NCI-H82 treated with DMSO at 0.1 percent for 48 hours (cell line): ENCODE data around the gene IL10RA.
"Not testable (repeated sequence)": the region's sequence is repeated elsewhere in the genome, so short reads cannot be mapped to it uniquely, and the experiment has no call there.

ENCODE experiments used
- DNase-seq: peaks from one replicate; lab custom pipeline; 2025; ENCODE audit not compliant: unreplicated experiment; lab: John Stamatoyannopoulos, UW

IL10RA gene

DNA sequence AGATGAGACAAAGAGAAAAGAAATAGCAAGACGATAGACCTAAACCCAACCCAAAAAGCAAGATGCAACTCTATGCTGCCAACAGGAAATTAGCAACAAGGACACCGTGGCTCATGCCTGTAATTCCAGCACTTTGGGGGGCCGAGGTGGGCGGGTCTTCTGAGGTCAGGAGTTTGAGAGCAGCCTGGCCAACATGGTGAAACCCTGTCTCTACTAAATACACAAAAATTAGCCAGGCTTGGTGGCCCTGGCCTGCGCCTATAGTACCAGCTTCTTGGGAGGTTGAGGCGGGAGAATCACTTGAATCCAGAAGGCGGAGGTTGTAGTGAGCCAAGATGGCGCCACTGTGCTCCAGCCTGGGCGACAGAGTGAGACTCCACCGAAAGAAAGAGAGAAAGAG is 24.3 kb upstream of the IL10RA start:
- no peak for DNase-seq

DNA sequence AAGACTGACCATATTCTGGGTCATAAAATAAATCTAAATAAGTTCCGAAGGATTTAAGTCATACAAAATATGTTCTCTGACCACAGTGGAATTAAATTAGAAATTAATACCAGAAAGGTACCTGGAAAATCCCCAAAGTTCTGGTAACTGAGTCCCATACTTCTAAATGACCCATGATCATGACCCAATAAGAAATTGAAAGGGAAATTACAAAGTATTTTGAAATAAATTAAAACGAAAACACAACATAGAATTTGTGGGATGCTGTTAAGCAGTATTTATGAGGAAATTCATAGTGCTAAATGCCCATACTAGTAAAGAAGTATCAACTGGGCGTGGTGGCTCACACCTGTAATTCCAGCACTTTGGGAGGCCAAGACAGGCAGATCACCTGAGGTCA is 23.4 kb upstream of the IL10RA start:
- DNase-seq, result no peak

DNA sequence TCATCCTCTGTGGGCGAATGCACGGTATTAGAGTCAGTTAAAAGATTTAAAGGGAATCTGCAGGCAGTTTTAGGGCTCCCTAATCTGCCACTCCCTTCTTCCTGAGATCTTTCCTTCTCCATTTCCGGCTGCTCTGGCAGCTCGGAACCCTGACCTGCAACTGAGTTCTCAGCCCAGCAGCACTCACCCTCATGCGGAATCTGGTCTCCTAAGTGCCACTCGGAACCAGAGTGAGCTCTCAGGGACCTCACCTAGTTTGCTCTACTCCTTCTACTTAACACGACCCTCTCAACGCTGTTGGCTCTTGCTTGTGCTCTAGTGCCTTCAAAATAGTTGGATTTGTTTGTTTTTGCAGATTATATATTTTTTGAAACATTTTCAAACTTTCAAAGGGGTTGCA is 19.3 kb upstream of the IL10RA start:
- DNase-seq, result no peak

DNA sequence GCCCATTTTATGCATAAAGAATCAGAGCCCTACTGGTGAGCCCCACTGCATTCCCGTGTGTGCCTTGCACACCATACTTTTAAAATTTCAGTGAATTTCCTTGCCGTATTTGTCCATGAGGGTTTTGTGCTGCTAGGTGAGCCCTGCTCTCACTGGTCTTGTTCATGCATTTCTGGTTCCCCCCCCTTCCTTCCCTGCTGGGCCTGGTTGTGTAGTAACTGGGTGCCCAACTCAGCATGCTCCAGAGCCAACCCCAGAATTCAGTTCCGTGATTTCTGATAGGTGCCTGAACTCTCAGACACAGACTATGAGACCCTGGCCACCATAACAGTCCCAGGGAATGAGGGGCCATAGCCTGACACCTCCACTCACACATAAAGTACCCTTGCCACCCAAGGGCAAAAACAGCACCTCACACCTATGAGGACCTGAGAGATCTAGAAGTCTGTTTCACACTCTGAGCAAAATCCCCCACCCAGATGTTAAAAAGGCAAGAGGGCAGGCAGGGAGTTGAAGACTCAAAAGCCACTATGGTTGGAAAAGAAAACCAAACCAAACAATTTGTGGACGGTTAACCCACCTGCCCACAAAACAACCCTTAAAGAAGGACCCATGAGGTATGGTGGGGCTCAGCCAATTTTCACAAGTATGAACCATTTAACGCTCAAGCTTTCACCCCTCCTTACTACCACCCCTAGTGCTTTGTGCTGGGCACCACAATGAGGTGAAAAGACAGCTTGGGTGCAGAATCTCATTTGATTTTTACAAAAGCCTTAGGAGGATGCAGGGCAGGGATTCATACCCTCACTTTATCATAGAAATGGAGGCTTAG is 16.8 kb upstream of the IL10RA start:
- DNase-seq, result no peak

DNA sequence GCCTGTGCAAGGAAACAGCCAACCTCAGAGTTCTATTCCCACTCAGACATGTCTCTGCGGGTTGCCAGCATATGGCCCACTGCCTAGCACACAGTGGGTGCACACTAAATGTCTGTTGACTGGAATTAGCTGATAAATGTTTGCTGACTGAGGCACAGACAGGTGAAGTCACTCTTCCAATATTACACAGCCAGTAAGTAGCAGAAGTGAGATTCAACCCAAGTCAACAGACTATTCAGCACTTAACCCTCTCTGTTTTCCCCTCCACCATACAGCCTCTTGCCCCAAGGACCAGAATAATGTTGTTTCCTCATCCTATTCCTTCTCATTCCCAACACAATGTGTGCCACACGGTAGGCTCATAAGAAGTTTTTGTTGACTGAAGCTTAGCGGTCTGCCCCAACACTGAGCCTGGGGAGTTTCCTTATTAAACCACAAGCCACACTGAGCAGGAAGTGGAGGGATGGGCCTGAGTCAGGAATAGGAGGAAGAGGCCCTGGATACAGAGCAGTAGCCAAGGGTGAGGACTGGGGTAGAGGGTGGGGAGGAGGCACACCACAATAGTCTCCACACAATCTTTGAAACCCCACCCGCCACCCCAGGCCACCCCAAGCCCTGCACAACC is 15.7 kb upstream of the IL10RA start:
- no peak for DNase-seq

DNA sequence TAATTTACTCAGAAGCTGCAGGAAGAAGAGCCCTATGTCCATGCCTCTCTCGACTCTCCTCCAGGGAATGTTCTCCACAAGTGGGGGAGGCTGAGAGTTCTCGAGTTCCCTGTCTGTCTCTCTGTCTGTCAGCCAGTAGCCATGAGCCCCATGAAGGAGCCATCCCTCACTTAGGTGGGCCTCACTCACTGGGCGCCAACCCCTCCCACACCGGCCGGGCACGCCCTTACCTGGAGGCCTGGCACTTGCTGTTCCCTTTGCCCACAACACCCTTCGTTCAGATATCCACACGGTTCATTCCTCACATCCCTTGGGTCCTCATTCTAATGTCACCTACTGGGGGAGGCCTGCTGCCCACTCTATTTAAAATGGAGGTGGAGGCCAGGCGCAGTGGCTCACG is 14.2 kb upstream of the IL10RA start:
- DNase-seq, result no peak

DNA sequence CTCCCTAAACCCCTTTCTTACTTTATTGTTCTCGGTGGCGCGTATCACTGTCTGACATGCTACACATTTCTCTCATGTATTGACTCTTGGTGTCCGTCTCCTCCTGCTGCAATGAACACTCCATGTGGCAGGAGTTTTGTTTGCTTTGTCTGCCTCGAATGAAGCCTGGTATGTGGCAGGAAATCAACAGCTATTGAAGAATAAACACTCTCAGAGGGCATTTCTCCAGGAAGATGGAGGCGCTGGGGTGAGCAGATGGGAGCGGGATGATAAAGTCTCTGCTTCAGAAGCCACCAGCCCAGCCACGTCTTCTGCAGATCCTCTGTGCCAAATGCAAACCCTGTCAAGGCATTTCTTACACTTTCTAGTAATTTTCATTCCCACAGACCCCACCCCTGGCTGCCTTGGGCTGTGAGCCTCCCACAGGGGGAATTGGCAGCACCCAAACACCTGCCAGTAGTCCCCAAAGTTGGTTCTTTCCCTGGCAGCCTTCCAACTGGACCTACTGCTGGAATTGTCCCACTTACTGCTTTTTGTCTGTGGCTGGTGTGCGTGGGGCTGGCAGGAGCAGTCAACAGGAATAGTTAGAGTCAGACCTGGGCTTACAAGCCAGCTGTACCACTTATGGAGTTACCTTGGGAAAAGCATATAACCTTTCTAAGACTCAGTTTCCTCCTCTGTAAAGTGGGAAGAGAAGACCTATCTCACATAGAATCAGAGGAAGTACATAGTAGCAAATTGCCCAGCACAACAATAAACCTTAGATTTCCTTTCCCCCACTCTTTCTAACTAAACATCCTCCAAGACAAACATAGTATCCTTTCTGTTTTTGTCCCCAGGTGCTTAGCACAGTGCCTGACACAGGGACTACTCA is 13.3 kb upstream of the IL10RA start:
- DNase-seq, result no peak

DNA sequence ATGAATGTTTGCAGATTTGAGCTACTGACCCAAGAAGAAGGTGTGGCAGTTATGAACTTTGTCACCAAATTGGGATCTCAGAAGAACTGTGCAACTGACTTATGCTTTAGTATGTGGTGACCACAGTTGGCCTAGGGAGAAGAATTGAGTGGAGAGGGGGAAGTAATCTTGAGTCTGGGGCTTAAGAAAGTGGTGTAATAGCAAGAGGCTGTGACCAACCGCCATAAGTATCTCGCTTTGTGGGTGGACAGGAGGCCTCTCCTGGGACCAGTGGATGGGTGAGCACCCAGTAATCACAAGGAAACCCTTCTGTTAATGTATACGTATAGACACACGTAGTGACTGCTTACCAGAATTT is 12.7 kb upstream of the IL10RA start:
- no peak for DNase-seq

DNA sequence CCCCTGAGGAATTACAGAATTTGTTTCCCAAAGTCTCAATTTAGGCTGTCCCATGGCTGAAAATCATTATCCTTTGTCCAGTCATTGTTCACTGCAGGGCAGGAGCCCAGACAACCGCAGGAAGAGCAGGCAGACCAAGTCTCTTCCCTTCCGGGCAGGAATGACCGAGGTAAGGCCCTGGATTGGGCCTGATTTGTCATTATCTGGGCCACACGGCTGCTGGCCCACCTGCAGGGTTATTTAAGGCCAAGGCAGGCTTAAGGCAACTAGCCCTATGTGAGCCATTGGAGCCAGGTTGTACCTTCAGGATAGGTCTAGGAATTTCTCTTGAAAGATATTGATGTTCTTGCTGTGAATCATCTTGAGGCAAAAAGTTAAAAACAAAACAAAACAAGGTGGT is 9.7 kb upstream of the IL10RA start:
- no peak for DNase-seq

DNA sequence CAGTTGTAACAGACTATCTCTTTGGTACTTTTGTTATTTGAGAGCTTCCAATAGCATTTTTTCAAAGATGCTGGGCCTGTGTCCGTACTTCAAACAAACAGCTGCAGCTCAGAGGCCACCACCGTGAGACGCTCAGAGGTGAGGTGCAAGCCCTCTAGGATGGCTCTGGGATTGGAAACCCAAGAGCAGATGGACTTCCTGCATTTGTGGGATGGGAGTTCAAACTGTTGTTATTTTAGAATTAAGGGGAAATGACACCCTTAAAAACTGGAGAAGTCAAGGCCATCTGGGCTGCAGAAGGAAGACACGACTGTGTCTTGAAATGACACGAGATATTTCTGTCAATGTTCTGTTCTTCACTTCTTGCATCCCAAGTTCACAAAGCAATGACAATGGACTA is 9.2 kb upstream of the IL10RA start:
- DNase-seq, result no peak

DNA sequence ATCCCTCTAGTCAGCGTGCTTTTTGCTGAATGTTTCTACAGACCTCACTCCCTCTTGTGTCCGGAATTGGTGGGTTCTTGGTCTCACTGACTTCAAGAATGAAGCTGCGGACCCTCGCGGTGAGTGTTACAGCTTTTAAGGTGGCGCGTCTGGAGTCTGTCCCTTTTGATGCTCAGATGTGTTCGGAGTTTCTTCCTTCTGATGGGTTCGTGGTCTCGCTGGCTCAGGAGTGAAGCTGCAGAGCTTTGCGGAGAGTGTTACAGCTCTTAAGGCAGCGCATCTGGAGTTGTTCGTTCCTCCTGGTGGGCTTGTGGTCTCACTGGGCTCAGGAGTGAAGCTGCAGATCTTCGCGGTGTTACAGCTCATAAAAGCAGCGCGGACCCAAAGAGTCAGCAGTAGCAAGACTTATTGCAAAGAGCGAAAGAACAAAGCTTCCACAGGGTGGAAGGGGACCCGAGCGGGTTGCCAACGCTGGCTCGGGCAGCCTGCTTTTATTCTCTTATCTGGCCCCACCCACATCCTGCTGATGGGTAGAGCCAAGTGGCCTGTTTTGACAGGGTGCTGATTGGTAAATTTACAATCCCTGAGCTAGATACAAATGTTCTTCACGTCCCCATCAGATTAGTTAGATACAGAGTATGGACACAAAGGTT is 8.5 kb upstream of the IL10RA start:
- DNase-seq, result not testable (repeated sequence)

DNA sequence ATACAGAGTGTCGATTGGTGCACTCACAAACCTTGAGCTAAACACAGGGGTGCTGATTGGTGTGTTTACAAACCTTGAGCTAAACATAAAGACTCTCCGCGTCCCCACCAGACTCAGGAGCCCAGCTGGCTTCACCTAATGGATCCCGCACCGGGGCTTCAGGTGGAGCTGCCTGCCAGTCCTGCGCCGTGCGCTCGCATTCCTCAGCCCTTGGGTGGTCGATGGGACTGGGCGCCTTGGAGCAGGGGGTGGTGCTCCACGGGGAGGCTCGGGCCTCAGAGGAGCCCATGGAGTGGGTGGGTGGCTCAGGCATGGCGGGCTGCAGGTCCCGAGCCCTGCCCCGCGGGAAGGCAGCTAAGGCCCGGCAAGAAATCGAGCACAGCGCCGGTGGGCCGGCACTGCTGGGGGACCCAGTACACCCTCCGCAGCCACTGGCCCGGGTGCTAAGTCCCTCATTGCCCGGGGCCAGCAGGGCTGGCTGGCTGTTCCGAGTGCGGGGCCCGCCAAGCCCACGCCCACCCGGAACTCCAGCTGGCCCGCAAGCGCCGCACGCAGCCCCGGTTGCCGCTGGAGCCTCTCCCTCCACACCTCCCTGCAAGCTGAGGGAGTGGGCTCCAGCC is 7.8 kb upstream of the IL10RA start:
- not testable (repeated sequence) for DNase-seq

DNA sequence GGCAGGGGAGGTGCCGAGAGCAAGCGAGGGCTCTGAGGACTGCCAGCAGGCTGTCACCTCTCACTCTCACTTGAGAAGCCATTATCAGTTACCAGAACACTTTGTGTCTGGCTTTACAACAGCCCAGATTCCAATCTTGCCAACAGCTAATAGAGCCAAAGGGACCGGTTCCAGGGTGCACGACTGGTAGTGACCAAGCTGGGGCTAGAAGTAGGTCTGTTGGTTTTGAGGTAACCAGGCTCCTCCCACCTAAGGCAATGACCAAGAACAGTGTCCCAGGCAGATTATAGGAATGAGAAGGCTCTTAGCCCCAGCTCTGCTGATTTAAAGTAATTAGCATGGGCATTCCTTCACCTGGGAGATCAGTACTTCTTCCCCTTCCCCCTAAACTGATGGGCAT is 7.2 kb upstream of the IL10RA start:
- DNase-seq, result no peak

DNA sequence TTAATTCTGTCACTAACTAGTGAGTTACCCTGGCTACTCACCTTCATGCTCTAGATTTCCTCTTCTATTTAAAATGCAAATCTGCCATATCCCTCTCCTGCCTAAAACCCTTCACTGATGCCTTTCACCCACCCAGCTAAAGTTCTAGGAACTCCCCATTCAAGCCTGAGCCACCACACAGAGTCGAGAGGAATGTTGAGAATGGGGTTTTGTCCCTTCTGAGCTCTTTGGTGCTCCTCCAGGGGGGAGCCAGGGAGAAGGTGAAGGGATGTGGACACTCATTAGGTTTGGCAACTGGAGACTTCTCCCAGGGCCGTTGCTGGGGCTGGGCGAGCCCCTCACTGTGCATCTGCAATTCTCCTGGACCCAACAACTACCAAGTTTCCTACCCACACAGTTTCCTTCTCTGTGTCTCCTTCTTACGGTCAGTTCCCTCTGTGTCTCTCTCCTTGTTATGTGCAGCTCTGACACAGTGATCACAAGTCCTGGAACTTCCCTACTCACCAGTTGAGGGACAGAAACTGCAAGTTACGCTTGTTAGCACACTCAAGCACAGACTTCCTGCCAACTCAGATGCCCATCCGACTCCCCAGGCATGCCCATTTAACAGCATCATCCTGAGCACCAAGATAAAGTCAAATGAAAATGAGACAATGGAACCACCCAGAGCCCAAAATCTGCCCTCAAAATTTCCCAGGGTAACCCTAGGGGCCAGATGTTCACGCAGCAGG is 6.5 kb upstream of the IL10RA start:
- no peak for DNase-seq

DNA sequence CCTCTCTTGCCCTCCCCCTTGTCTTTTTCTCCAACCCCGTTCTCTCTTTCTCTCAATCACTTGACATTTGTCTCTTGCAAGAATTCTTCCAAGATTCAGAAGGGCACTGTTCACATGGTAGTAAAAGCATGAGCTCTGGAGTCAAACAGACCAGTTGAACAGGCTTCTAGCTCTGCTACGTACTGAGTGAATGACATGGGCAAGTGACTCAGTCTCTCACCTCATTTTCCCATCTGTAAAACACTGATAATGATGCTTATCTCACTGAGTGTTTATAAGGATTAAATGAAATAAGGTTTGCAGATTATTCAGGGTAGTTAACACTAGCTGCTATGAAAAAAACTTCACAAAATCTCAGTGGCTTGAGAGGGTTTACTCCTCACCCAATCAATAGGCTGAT is 5.9 kb upstream of the IL10RA start:
- no peak for DNase-seq

DNA sequence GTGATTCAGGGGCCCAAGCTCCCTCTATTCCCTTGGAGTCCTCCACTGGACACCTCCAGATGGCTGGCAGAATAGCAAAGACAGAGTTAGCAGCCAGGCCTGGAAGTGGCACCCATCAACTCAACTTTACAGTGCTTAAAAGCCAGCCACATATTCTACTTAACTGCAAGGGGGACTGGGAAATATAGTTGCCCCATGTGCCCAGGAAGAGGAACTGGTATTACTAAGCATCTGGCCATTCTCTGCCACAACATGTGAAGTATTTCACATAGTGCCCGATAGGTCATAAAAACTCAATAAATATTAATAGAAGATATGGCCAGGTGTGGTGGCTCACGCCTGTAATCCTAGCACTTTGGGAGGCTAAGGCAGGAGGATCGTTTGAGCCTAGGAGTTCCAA is 5.5 kb upstream of the IL10RA start:
- no peak for DNase-seq

DNA sequence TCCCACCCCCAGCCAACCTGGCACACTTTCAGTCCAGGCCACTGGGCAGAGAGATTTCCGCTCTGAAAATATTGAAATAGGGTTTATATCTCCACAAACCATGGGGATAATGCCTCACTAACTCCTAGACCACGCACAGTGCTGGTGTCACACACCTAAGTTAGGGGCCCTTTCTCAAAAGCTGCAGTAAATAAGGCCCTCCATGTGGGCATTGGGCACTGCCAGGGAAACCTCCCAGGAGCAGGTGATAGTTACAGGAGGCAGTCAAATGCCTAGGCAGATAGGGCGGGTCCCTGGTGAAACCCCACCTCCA is 3.1 kb upstream of the IL10RA start:
- DNase-seq, result no peak

DNA sequence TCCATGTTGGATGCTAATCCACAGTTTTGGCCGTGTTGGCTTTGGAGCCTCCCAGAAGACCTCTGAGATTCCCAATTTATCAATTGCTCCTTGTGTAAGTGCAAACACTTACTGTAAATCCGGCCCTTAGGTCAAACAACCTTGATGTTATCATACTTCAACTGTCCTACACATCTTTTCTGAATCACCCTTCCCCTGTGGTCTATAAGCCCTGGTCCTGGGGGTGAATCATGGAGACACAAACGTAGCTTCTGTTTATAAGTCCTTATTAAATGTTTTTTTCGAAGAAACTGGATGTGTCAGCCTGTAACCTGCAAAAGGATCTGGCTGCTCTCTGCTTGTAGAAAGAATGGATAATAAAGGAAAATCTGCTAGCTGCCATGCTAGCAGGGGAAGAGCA is 1.7 kb upstream of the IL10RA start:
- no peak for DNase-seq

DNA sequence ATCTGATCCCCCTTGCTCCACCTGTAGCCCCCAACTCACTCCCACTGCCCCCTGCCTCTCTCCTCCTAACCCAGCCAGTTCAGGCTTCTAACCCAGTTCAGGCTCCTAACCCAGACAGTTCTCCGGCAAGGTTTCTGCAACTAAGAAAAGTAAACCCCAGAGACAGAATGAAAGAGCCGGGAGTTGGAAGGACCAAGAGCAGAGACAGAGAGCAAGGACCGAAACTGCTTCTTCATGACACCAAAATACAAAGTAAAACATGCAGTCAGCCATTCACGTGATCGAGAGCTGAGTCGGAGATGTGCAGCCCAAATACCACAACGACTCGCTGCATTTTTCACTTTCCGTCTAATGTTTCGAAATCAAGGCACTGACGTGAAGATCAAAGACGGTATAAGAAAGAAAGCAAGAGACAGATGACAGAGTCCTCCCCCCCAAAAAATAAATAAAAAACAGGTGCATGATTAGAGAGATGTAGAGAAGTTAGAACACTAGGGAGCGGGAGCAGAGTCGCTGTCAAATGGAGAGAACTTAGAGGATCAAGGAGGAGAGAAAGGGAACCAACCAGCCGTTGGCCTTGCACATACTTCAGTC is 884 bp downstream of the IL10RA start:
- no peak for DNase-seq
